Transverse colon (tissue), 4 donors: ENCODE measurements around the gene SLX4IP. TPM values are rescaled to one million over a fixed set of nuclear protein-coding genes. Genes with fewer than 3 reads are reported as not detected.

Source experiments
- DNase-seq: peaks from one replicate; pipeline ENCODE4 v3.0.0-alpha.2; 2019
- H3K27ac ChIP-seq, 4 donors: fragments of 200-600 bp; sonication (generic); 2 replicates each; pipeline ENCODE4 v1.5.1; 2016 to 2018; ENCODE audit warnings: inconsistent platforms in 4 of 4
- H3K27me3 ChIP-seq: fragments of 200-600 bp; sonication (generic); 2 replicates; pipeline ENCODE4 v1.5.1; 2017; ENCODE audit warnings: inconsistent platforms
- H3K36me3 ChIP-seq, 4 donors: fragments of 200-600 bp; sonication (generic); 2 replicates each; pipeline ENCODE4 v1.5.1; 2017 to 2019; ENCODE audit warnings: inconsistent platforms in 4 of 4
- H3K4me1 ChIP-seq, 4 donors: fragments of 200-600 bp; sonication (generic); 2 replicates each; pipeline ENCODE4 v1.5.1; 2017 to 2020; ENCODE audit warnings: inconsistent platforms in 4 of 4
- H3K4me3 ChIP-seq, 4 donors: fragments of 200-600 bp; sonication (generic); 1 replicate in 1 of 4; 2 replicates in 3 of 4; pipeline versions ENCODE4 v1.5.1 to v1.6.1; 2017 to 2019; ENCODE audit warnings: inconsistent platforms in 4 of 4
- H3K9me3 ChIP-seq, 2 donors: fragments of 200-600 bp; sonication (generic); 2 replicates each; pipeline ENCODE4 v1.5.1; 2017 to 2019; ENCODE audit warnings: inconsistent platforms in 2 of 2
- EP300 ChIP-seq: sonication (generic); formaldehyde crosslinking; IDR thresholded peaks from one replicate; pipeline ENCODE4 v1.6.1; 2017; ENCODE audit warnings: antibody characterized with exemption, low read depth
- POLR2A ChIP-seq: fragments of 450-650 bp; IDR thresholded peaks from one replicate; pipeline ENCODE4 v1.6.1; 2016; ENCODE audit warnings: antibody characterized with exemption, mild to moderate bottlenecking, moderate library complexity
- POLR2AphosphoS5 ChIP-seq, 3 donors: sonication (generic); formaldehyde crosslinking; IDR thresholded peaks; one replicate each; pipeline ENCODE4 v1.6.1; 2016; ENCODE audit warnings: antibody characterized with exemption in 3 of 3
- WGBS, 2 donors: methylation state at CpG; one replicate each; pipeline ENCODE4 v1.1.5; 2018; ENCODE audit warnings: low coverage in 1 of 2; 5-methylcytosine and 5-hydroxymethylcytosine counted together
- in situ Hi-C, 4 donors: fragments of 200-750 bp; cut with MboI; loops; one replicate each; pipeline versions ENCODE4 v1.15.0 to v1.15.1; 2017; ENCODE audit warnings: low sequenced_read_pairs in 3 of 4, low pct_ligation_motif_present in 1 of 4, low pct_unique_long_range_greater_than_20kb in 1 of 4
- intact Hi-C: fragments of 100-400 bp; cut with DNase I; formaldehyde crosslinking; loops from one replicate; pipeline ENCODE4 v1.15.1; 2023; ENCODE audit warnings: low total_unique reads
- total RNA-seq, 4 donors: library from RNA; depleted of rRNA; stranded (reverse); fragments of >200 nt; gene quantifications; one replicate each; pipeline ENCODE4 v1.1.0, GENCODE V29; 2016
- TF ChIP-seq, protein P1 (sequence below), 5 experiments: fragments of 200-600 bp in 3 of 5; fragments of 450-650 bp in 2 of 5; sonication (generic) in 3 of 5; IDR thresholded peaks; 1 replicate in 2 of 5; 2 replicates in 3 of 5; pipeline ENCODE4 v1.5.1; 2016 to 2017; ENCODE audit warnings: antibody characterized with exemption in 5 of 5, inconsistent platforms in 3 of 5, mild to moderate bottlenecking in 2 of 5, moderate library complexity in 1 of 5

Gene SLX4IP
- total RNA-seq, 4 donors from 2014 or later = 5.4 to 8.4 (median 7.5) TPM

DNA sequence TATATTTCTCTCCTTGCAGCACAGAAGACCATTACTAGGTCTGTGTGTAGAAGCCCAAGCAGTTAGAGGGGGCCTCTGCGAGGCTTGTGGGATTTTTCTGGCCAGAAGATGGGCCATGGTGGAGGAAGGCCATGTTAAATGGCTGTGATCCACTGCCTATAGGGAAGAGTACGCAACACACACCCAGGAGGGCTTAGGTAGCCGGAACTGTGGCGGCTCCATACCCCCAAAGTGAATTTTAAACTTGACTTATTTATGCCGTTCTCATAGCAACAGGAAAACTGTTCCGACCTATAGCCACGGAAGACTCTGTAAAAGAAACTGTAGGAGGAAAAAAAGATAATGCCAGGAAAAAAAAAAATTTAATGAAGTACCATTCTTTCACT lies 69.5 kb downstream of the SLX4IP start:
- Histone ChIP-seq H3K36me3 (no peaks in the 10 kb centered on the region), H3K9me3 (no peaks in the 10 kb centered on the region), H3K27ac (peak overlapping the region; percentile 71 to 87 (median 79)), H3K4me3 (no peak overlapping the region), H3K4me1 (peaks cover 34 to 47% (median 36%) of the 10 kb centered on the region in 4 donors), H3K27me3 (no peaks in the 10 kb centered on the region)
- 73 to 85% methylated on average over 5 to 7 of the region's 7 CpGs for WGBS, 2 donors
- no peak for TF ChIP-seq EP300
- DNase-seq = no peak
- in situ Hi-C loops (no loop called here), intact Hi-C loops (no loop called here)

DNA sequence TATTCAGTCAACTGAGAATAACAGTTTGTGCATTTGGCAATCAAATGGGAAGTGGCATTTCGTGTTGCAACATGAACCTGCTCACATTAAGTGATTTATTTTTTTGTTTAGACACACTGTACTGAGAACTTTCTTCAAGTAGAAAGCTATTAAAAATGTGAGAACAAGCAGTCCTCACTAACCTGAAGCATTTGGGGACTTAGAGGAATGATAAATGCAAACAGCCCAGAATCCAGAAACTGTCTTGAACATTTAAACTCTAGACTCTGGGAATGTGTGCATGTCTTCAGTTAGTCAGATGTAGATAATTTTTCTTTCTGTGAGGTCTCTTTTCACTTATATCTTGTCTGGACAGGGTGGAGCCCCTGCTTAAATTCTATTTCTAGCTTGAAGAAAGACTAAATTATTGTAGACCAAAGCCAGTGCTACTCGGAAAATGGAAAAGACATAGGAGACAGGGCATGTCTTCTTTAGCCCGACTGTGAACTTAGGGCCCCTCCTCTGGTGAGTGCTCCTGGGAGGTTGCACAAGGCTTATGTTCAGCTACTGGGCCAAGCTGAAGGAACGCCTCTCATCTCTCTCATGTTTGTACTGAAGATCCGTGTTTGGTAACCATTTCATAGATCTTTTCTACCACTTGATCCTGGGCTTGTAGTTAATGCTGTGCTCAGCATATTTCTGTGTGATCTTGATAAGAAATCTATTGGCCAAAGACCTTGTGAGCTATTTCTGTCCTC lies 70.1 kb downstream of the SLX4IP start:
- WGBS, 2 donors = 51 to 62% methylated on average over 4 to 5 of the region's 5 CpGs
- Histone ChIP-seq H3K4me1 (peaks cover 34 to 47% (median 36%) of the 10 kb centered on the region in 4 donors), H3K27ac (peak overlapping the region; percentile 71 to 87 (median 79)), H3K4me3 (no peak overlapping the region), H3K36me3 (no peaks in the 10 kb centered on the region), H3K9me3 (no peaks in the 10 kb centered on the region), H3K27me3 (no peaks in the 10 kb centered on the region)
- intact Hi-C loops = no loop called here
- in situ Hi-C loops = no loop called here
- peak; percentile 38 for DNase-seq
- TF ChIP-seq, protein P1, sequence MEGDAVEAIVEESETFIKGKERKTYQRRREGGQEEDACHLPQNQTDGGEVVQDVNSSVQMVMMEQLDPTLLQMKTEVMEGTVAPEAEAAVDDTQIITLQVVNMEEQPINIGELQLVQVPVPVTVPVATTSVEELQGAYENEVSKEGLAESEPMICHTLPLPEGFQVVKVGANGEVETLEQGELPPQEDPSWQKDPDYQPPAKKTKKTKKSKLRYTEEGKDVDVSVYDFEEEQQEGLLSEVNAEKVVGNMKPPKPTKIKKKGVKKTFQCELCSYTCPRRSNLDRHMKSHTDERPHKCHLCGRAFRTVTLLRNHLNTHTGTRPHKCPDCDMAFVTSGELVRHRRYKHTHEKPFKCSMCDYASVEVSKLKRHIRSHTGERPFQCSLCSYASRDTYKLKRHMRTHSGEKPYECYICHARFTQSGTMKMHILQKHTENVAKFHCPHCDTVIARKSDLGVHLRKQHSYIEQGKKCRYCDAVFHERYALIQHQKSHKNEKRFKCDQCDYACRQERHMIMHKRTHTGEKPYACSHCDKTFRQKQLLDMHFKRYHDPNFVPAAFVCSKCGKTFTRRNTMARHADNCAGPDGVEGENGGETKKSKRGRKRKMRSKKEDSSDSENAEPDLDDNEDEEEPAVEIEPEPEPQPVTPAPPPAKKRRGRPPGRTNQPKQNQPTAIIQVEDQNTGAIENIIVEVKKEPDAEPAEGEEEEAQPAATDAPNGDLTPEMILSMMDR (IDR thresholded peaks at IDR 0.05) = no peak
- peak; percentile 82 to 91 (median 91) for TF ChIP-seq POLR2AphosphoS5 (IDR thresholded peaks at IDR 0.05)
- TF ChIP-seq EP300 = peak; percentile 84
- no peak for TF ChIP-seq POLR2A

GRCh38 chr20:10505827-10506226 lies 70.7 kb downstream of the SLX4IP start:
- WGBS, 2 donors = 49 to 53% methylated on average over 2 of the region's 2 CpGs
- DNase-seq = no peak
- no peak overlapping the region for H3K4me3 ChIP-seq

DNA sequence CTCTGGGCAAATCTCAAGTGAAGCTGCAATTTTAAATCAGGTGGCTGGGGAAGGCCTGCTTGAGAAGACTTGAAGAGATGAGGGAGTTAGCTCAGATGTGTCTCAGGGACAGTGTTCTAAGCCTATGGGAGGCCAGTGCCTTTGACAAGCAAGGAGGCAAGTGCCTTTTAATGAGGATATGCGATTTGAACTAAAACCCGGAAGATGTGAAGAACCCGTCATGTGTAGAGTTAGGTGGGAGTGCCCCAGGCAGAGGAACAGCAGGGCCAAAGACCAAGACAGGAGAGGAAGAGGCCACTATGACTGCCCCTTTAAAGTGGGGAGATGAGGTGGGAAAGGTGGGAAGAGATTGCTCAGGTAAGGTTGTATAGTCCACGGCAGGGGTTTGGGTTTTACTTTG lies 71.9 kb downstream of the SLX4IP start:
- Histone ChIP-seq H3K27me3 (no peaks in the 10 kb centered on the region), H3K4me3 (no peak overlapping the region), H3K36me3 (no peaks in the 10 kb centered on the region), H3K9me3 (no peaks in the 10 kb centered on the region), H3K27ac (peak overlapping the region; percentile 71 to 87 (median 79)), H3K4me1 (peaks cover 37 to 59% (median 46%) of the 10 kb centered on the region in 4 donors)
- TF ChIP-seq, protein P1 (IDR thresholded peaks at IDR 0.05) = no peak
- TF ChIP-seq POLR2A (no peak), EP300 (no peak), POLR2AphosphoS5 (IDR thresholded peaks at IDR 0.05) (no peak)
- intact Hi-C loops (no loop called here), in situ Hi-C loops (no loop called here)
- WGBS, 2 donors = 63 to 71% methylated on average over 3 to 4 of the region's 4 CpGs
- no peak for DNase-seq

More at GRCh38 chr20:10505827-10506226, 70.7 kb downstream of the SLX4IP start:
- in situ Hi-C loops = no loop called here
- intact Hi-C loops = no loop called here
- Histone ChIP-seq H3K27me3 (no peaks in the 10 kb centered on the region), H3K4me1 (peaks cover 34 to 49% (median 37%) of the 10 kb centered on the region in 4 donors), H3K36me3 (no peaks in the 10 kb centered on the region), H3K9me3 (no peaks in the 10 kb centered on the region), H3K27ac (peak overlapping the region; percentile 71 to 87 (median 79))
- no peak for TF ChIP-seq POLR2A
- TF ChIP-seq POLR2AphosphoS5 (IDR thresholded peaks at IDR 0.05) = peak in 2 of 3 donors; percentile 8 to 24

DNA sequence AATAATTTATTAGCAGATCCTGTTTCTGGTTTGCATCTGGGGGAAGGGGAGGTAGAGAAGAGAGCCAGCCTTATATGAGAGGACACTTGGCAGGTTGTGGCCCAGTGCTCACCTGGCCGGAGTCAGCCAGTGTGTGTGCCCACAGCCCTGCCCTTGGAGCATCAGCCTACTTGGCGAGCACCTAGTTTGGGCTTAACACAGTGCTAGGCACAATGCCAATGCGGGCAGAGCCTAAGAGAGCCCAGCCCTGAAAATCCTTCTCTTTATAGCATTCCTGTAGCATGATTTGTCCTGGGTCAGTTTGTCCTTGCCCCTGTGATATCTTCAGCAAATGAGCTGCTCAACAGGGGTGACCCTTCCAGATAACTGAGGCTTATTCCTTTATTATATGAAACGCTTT lies 73.0 kb downstream of the SLX4IP start:
- in situ Hi-C loops = no loop called here
- Histone ChIP-seq H3K27me3 (no peaks in the 10 kb centered on the region), H3K9me3 (no peaks in the 10 kb centered on the region), H3K27ac (peak overlapping the region; percentile 43 to 87 (median 80)), H3K4me1 (peaks cover 39 to 62% (median 48%) of the 10 kb centered on the region in 4 donors), H3K36me3 (no peaks in the 10 kb centered on the region), H3K4me3 (no peak overlapping the region)
- WGBS, 2 donors = 78% methylated on average over 4 of the region's 4 CpGs; no CpG with 5 or more reads in 1 of the 2 donors
- TF ChIP-seq POLR2AphosphoS5 (IDR thresholded peaks at IDR 0.05) = no peak
- no peak for TF ChIP-seq EP300
- TF ChIP-seq, protein P1 (IDR thresholded peaks at IDR 0.05) = no peak
- TF ChIP-seq POLR2A = no peak
- intact Hi-C loops = no loop called here
- DNase-seq = peak; percentile 22
